GM12878 (cell line): ENCODE data around the gene TTC5. TPM values are rescaled to one million over a fixed set of nuclear protein-coding genes. Genes with fewer than 3 reads are reported as not detected.

Source experiments
- ATAC-seq: fragments of 200-7000 bp; cut with Tn5 transposase; 3 replicates; pipeline ENCODE4 v1.9.1; 2020; ENCODE audit warnings: mild to moderate bottlenecking, moderate library complexity
- BruUV-seq: library from RNA; stranded (reverse); fragments of 400-500 nt; replicated peaks from 2 replicates; lab custom pipeline; 2021; lab: Mats Ljungman, UMichigan
- CTCF ChIA-PET: fragments of 300-600 bp; sonication (Branson Sonifier 250); formaldehyde crosslinking; extraction: SDS; loops from one replicate; lab custom pipeline; 2021; ENCODE audit warnings: inconsistent platforms; lab: Yijun Ruan, JAX
- POLR2A ChIA-PET: fragments of 350-600 bp; formaldehyde crosslinking; extraction: SDS; loops from one replicate; lab custom pipeline; 2021; ENCODE audit warnings: inconsistent platforms; lab: Charles Lee
- RAD21 ChIA-PET: fragments of 300-600 bp; sonication (Branson Sonifier 250); formaldehyde crosslinking; loops from one replicate; lab custom pipeline; 2023; ENCODE audit warnings: antibody characterized with exemption; ENCODE audit not compliant: unreplicated experiment; lab: Charles Lee
- SMC1A ChIA-PET: fragments of 300-600 bp; sonication (Branson Sonifier 250); formaldehyde crosslinking; loops from one replicate; lab custom pipeline; 2023; ENCODE audit not compliant: unreplicated experiment, uncharacterized antibody; lab: Charles Lee
- DNase-seq: peaks from one replicate; pipeline ENCODE4 v3.0.0-alpha.2; 2011; ENCODE audit warnings: low read depth, low spot score
- FAIRE-seq: peaks from 3 replicates; lab custom pipeline; 2011; peaks lifted over from hg19 to GRCh38; lab: Jason Lieb, UNC
- H2AFZ ChIP-seq: 2 replicates; pipeline ENCODE4 v1.6.0; 2011; ENCODE audit warnings: low read depth, low read length, control low read depth; ENCODE audit not compliant: control insufficient read depth
- H3K27ac ChIP-seq: 2 replicates; pipeline ENCODE4 v1.5.1; 2011; ENCODE audit warnings: control low read depth; ENCODE audit not compliant: control insufficient read depth, insufficient read depth
- H3K27me3 ChIP-seq, 2 experiments: replicated peaks in 1 of 2; 2 replicates each; pipeline versions ENCODE4 v1.6.0 to v1.6.1; 2011; ENCODE audit warnings: low read length in 1 of 2; ENCODE audit not compliant: control insufficient read depth in 2 of 2, insufficient read depth in 2 of 2
- H3K36me3 ChIP-seq, 2 experiments: 2 replicates each; pipeline ENCODE4 v1.5.1; 2011; ENCODE audit warnings: low read length in 1 of 2; ENCODE audit not compliant: control insufficient read depth in 2 of 2, insufficient read depth in 2 of 2
- H3K4me1 ChIP-seq: 2 replicates; pipeline ENCODE4 v1.6.1; 2011; ENCODE audit warnings: mild to moderate bottlenecking, low read length, moderate library complexity, mixed read lengths; ENCODE audit not compliant: control insufficient read depth, insufficient read depth
- H3K4me2 ChIP-seq: 2 replicates; pipeline ENCODE4 v1.6.0; 2011; ENCODE audit warnings: control low read depth; ENCODE audit not compliant: control insufficient read depth, insufficient read depth
- H3K4me3 ChIP-seq: fragments of 200-600 bp; sonication (generic); 2 replicates; pipeline ENCODE4 v1.5.1; 2016
- H3K79me2 ChIP-seq: 2 replicates; pipeline ENCODE4 v1.6.0; 2011; ENCODE audit warnings: low read length; ENCODE audit not compliant: control insufficient read depth, insufficient read depth
- H3K9ac ChIP-seq: 2 replicates; pipeline ENCODE4 v1.8.0; 2011; ENCODE audit warnings: low read length, control low read depth, mixed read lengths; ENCODE audit not compliant: control insufficient read depth, insufficient read depth
- H3K9me3 ChIP-seq: replicated peaks from 3 replicates; pipeline ENCODE4 v1.5.1; 2011; ENCODE audit warnings: mild to moderate bottlenecking, low read length; ENCODE audit not compliant: control insufficient read depth, insufficient read depth
- H4K20me1 ChIP-seq: 2 replicates; pipeline ENCODE4 v1.6.0; 2011; ENCODE audit not compliant: control insufficient read depth, insufficient read depth
- CHD4 ChIP-seq: fragments of 200-600 bp; sonication (generic); IDR thresholded peaks from 2 replicates; pipeline ENCODE4 v1.6.1; 2016; ENCODE audit warnings: mild to moderate bottlenecking
- FOXK2 ChIP-seq: fragments of 450-650 bp; IDR thresholded peaks from 2 replicates; pipeline ENCODE4 v1.6.1; 2017; ENCODE audit warnings: mild to moderate bottlenecking, moderate library complexity
- PAX5 ChIP-seq: IDR thresholded peaks from 2 replicates; pipeline ENCODE4 v1.6.1; 2011; ENCODE audit warnings: low read depth, low read length, borderline replicate concordance
- PKNOX1 ChIP-seq: fragments of 450-650 bp; IDR thresholded peaks from 2 replicates; pipeline ENCODE4 v1.6.1; 2016; ENCODE audit warnings: mild to moderate bottlenecking
- TARDBP ChIP-seq: IDR thresholded peaks from 2 replicates; pipeline ENCODE4 v1.6.1; 2016; ENCODE audit warnings: borderline replicate concordance
- ZNF207 ChIP-seq: fragments of 450-650 bp; IDR thresholded peaks from 2 replicates; pipeline ENCODE4 v1.6.1; 2014; ENCODE audit warnings: antibody characterized with exemption, mild to moderate bottlenecking, borderline replicate concordance
- ZNF687 ChIP-seq: fragments of 450-650 bp; IDR thresholded peaks from 2 replicates; pipeline ENCODE4 v1.6.1; 2017; ENCODE audit warnings: mild to moderate bottlenecking, moderate library complexity
- ZSCAN29 ChIP-seq: fragments of 450-650 bp; IDR thresholded peaks from 2 replicates; pipeline ENCODE4 v1.6.1; 2017; ENCODE audit warnings: mild to moderate bottlenecking, moderate library complexity
- WGBS: methylation state at CpG from one replicate; pipeline ENCODE4 v1.1.6; 2016; ENCODE audit warnings: low lambda C conversion rate; ENCODE audit not compliant: insufficient replicate concordance, insufficient coverage; ENCODE audit errors: missing lambda C conversion rate; 5-methylcytosine and 5-hydroxymethylcytosine counted together
- in situ Hi-C: fragments of 300-500 bp; cut with MboI; formaldehyde crosslinking; loops from 9 replicates; pipeline ENCODE4 v1.14.3; 2018; ENCODE audit warnings: mixed read lengths
- intact Hi-C: fragments of 100-400 bp; cut with micrococcal nuclease; formaldehyde crosslinking; loops from one replicate; pipeline ENCODE4 v1.14.2; 2022; ENCODE audit not compliant: unreplicated experiment
- polyA plus RNA-seq, 11 experiments: library from polyadenylated mRNA; depleted of rRNA in 4 of 11; unstranded in 6 of 11; stranded (reverse) in 5 of 11; fragments of >200 nt; fragmentation: Nextera tagmentation in 4 of 11; fragmentation: Illumina TruSeq in 1 of 11; extraction: Ambion mirVana in 4 of 11; extraction: Trizol in 1 of 11; gene quantifications; 1 replicate in 1 of 11; 2 replicates in 10 of 11; pipeline versions ENCODE4 v1.2.1 to v1.2.3, GENCODE V29; 2011 to 2016; ENCODE audit warnings: inconsistent platforms in 2 of 11, missing spikeins in 2 of 11, low read depth in 1 of 11
- total RNA-seq, 4 experiments: library from RNA; depleted of rRNA in 3 of 4; stranded (reverse); fragments of >200 nt in 3 of 4; fragmentation: Illumina TruSeq in 1 of 4; extraction: Trizol in 1 of 4; gene quantifications; 2 replicates each; pipeline versions ENCODE4 v1.2.1 to v1.2.3, GENCODE V29; 2013 to 2021
- TF ChIP-seq, protein P1 (sequence below): IDR thresholded peaks from 2 replicates; pipeline ENCODE4 v1.6.1; 2011; ENCODE audit warnings: low read depth, low read length, improper control_type of control experiment, borderline replicate concordance
- TF ChIP-seq, protein P2 (sequence below): fragments of 450-650 bp; IDR thresholded peaks from 2 replicates; pipeline ENCODE4 v1.6.1; 2017; ENCODE audit warnings: mild to moderate bottlenecking

The TTC5 gene
- total and polyA plus RNA-seq, 10 of the 15 experiments (the other 5 are each of a cell fraction or from before 2014, with no cell fraction given), result 6.9 to 21.6 (median 13.5) TPM

DNA sequence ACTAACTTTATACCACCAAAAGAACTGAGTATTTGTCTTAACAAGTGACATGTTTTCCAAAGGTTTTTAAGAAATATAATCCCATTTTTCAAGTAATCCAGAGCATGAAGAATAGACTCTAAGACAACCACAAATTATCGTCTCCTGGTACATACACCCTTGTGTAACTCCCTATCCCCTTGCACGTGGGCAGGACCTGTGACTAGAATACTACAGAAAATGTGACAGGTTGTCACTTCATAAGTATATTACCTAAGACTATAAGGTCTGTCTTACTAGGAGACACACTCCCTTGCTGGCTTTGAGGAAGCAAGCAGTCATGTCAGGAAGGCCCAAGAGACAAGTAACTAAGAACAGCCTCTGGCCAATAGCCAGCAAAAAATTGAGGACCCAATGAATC, 8.3 kb upstream of the TTC5 start:
- Histone ChIP-seq H3K4me2 (no peak overlapping the region), H3K27me3 (no peaks in the 10 kb centered on the region), H3K9ac (no peak overlapping the region), H3K36me3 (peaks cover 10 to 20% of the 10 kb centered on the region in 2 experiments), H3K79me2 (no peaks in the 10 kb centered on the region), H3K4me3 (no peak overlapping the region), H4K20me1 (no peaks in the 10 kb centered on the region), H3K4me1 (no peaks in the 10 kb centered on the region), H3K9me3 (no peaks in the 10 kb centered on the region), H2AFZ (no peak overlapping the region), H3K27ac (no peak overlapping the region)
- FAIRE-seq, result no peak
- no peak for ATAC-seq
- intact Hi-C loops, result no loop called here
- RAD21 ChIA-PET, result no interaction called here
- no peak for TF ChIP-seq TARDBP
- TF ChIP-seq, protein P1, sequence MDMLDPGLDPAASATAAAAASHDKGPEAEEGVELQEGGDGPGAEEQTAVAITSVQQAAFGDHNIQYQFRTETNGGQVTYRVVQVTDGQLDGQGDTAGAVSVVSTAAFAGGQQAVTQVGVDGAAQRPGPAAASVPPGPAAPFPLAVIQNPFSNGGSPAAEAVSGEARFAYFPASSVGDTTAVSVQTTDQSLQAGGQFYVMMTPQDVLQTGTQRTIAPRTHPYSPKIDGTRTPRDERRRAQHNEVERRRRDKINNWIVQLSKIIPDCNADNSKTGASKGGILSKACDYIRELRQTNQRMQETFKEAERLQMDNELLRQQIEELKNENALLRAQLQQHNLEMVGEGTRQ, result no peak
- no peak for TF ChIP-seq CHD4
- TF ChIP-seq FOXK2, result no peak
- TF ChIP-seq PAX5, result no peak
- POLR2A ChIA-PET, result no interaction called here
- CTCF ChIA-PET, result no interaction called here
- BruUV-seq, result no TSS peak
- SMC1A ChIA-PET, result no interaction called here
- in situ Hi-C loops, result no loop called here
- 100% methylated on average over 2 of the region's 2 CpGs for WGBS
- DNase-seq, result no peak

DNA sequence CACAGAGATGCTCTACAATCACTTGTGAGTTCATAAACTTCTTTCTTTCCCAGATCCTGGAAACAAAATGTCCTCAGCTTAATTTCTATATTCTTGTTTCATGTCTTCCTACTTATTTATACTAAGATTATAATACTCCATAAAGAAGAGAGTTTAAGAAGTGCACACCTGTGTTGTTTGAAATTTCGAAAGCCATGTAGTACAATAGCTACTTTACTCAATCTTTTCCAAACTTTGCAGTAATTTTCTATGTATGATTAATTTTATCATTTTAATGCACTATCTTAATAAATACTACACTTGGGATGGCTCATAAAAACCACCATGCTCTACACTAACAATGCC, 300 bp upstream of the TTC5 start:
- intact Hi-C loops (no loop called here), in situ Hi-C loops (no loop called here)
- no peaks in the 10 kb centered on the region for H3K27me3 ChIP-seq
- no peak overlapping the region for H3K4me2 ChIP-seq
- H2AFZ ChIP-seq, result no peak overlapping the region
- WGBS, result 100% methylated on average over 1 of the region's 1 CpG
- H3K9me3 ChIP-seq, result no peaks in the 10 kb centered on the region
- H4K20me1 ChIP-seq, result no peaks in the 10 kb centered on the region
- peaks cover 5% of the 10 kb centered on the region for H3K79me2 ChIP-seq
- ChIA-PET POLR2A (interaction anchor here (0.5 kb wide), 1 partner anchor 102 kb away, joined by 3 read pairs; no protein-coding TSS in a partner anchor), SMC1A (interaction anchor here (0.6 to 1.5 kb wide), 3 partner anchors 20 to 22 kb away, joined by 3 read pairs; no protein-coding TSS in a partner anchor), RAD21 (no interaction called here), CTCF (interaction anchor here (0.6 to 2.2 kb wide), 7 partner anchors 11 to 771 kb away, joined by 3 to 12 read pairs (median 4); no protein-coding TSS in a partner anchor)
- ATAC-seq (no peak), FAIRE-seq (no peak), DNase-seq (no peak)
- no TSS peak for BruUV-seq
- H3K9ac ChIP-seq, result no peak overlapping the region
- H3K36me3 ChIP-seq, result peaks cover 0 to 2% of the 10 kb centered on the region in 2 experiments; a peak in 1 of 4 replicates
- no peak overlapping the region for H3K4me3 ChIP-seq
- H3K4me1 ChIP-seq, result 0 out of 2 replicates have a peak, but pooled peaks cover 3% of the 10 kb centered on the region
- no peak overlapping the region for H3K27ac ChIP-seq
- no peak for TF ChIP-seq ZNF207
- TF ChIP-seq PKNOX1, result no peak
- TF ChIP-seq, protein P2, sequence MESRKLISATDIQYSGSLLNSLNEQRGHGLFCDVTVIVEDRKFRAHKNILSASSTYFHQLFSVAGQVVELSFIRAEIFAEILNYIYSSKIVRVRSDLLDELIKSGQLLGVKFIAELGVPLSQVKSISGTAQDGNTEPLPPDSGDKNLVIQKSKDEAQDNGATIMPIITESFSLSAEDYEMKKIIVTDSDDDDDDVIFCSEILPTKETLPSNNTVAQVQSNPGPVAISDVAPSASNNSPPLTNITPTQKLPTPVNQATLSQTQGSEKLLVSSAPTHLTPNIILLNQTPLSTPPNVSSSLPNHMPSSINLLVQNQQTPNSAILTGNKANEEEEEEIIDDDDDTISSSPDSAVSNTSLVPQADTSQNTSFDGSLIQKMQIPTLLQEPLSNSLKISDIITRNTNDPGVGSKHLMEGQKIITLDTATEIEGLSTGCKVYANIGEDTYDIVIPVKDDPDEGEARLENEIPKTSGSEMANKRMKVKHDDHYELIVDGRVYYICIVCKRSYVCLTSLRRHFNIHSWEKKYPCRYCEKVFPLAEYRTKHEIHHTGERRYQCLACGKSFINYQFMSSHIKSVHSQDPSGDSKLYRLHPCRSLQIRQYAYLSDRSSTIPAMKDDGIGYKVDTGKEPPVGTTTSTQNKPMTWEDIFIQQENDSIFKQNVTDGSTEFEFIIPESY, result no peak
- TF ChIP-seq ZNF687, result no peak
- no peak for TF ChIP-seq ZSCAN29
